Spleen (tissue), 7 donors: Measurements from ENCODE around the gene SAMD14.

ENCODE experiments used
- POLR2A ChIP-seq, 3 donors: fragments of 450-650 bp; IDR thresholded peaks; one replicate each; pipeline ENCODE4 v1.5.1; 2017; ENCODE audit warnings: antibody characterized with exemption in 3 of 3, mild to moderate bottlenecking in 1 of 3
- POLR2AphosphoS5 ChIP-seq, 3 donors: sonication (generic); formaldehyde crosslinking; IDR thresholded peaks; one replicate each; pipeline ENCODE4 v1.5.1; 2017; ENCODE audit warnings: antibody characterized with exemption in 3 of 3
- TF ChIP-seq, protein P1 (sequence below), 11 experiments: fragments of 200-600 bp in 7 of 11; fragments of 450-650 bp in 4 of 11; sonication (generic) in 4 of 11; IDR thresholded peaks in 8 of 11; conservative IDR thresholded peaks in 3 of 11; 1 replicate in 7 of 11; 2 replicates in 4 of 11; pipeline versions ENCODE4 v1.4.0 to v1.8.0; 2016 to 2021; ENCODE audit warnings: antibody characterized with exemption in 11 of 11, inconsistent platforms in 4 of 11, mild to moderate bottlenecking in 1 of 11
- donor health status: DM: no; HTN: no; CAD: no; lungs with moderate emphysema.
- donor health status: DM: no; HTN: no; CAD: no.
- donor health status: DM: no; HTN: no; CAD: no.

DNA sequence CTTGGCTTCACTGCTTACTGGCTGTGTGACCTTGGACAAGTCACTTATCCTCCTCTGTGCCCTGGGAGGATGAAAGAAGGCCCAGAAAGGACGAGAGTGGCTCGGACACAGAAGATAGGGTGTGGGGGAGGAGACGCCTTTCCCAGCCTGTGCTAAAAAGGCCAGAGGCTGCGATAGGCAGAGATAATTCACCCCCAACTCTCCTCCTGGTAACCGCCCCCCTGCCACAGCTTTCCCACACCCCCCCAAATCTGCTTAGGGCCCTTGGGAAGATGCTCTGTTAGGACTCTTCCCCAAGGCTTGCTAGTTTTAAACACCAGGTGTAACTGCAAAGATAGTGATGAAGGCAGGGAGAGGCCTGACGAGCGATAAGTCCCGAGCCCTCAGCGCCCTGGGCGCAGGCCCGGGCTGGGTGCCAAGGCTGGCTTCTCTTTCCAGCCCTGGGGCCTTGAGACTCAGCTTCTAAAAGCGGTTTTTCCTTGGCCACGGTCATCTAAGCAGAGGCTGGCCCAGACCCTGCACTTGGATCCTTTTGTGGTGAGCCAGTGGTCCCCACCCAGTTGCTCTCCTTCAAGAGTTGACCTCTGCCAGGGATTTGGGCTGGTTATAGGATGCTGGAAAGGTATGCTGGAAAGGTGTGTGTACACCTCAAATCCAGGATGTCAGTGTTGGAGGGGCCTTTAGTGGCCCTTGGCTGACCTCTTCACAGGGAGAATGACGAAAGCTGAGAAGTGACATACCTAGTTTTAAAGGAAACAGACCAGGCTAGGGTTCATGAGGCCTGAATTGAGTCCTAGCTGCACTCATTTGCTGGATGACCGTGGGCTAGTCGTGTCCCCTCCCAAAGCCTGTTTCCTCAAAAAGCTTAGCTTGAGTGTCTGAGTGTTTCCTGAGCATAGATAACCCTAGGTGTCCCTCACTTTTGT, 24.0 kb upstream of the SAMD14 start:
- TF ChIP-seq, protein P1, sequence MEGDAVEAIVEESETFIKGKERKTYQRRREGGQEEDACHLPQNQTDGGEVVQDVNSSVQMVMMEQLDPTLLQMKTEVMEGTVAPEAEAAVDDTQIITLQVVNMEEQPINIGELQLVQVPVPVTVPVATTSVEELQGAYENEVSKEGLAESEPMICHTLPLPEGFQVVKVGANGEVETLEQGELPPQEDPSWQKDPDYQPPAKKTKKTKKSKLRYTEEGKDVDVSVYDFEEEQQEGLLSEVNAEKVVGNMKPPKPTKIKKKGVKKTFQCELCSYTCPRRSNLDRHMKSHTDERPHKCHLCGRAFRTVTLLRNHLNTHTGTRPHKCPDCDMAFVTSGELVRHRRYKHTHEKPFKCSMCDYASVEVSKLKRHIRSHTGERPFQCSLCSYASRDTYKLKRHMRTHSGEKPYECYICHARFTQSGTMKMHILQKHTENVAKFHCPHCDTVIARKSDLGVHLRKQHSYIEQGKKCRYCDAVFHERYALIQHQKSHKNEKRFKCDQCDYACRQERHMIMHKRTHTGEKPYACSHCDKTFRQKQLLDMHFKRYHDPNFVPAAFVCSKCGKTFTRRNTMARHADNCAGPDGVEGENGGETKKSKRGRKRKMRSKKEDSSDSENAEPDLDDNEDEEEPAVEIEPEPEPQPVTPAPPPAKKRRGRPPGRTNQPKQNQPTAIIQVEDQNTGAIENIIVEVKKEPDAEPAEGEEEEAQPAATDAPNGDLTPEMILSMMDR (IDR thresholded peaks at IDR 0.05 in 8 of 11, conservative IDR thresholded peaks at IDR 0.05 in 3 of 11): no peak
- TF ChIP-seq POLR2AphosphoS5 (IDR thresholded peaks at IDR 0.05) (peak in 2 of 3 donors; percentile 36 to 42), POLR2A (IDR thresholded peaks at IDR 0.05) (no peak)
